NCI-H187 treated with DMSO at 0.1 percent for 48 hours (cell line): ENCODE data around the gene ARL6.

Experiments
- DNase-seq: peaks from one replicate; lab custom pipeline; 2025; lab: John Stamatoyannopoulos, UW

The ARL6 gene

GRCh38 chr3:97764407-97765238 is at the start of gene ARL6:
Gene ARL6 (plus strand): TSS chr3:97764758. CDS start chr3:97768108, 3,350 bp downstream.
- DNase-seq, result peak; percentile 32

GRCh38 chr3:97719156-97719821 is 45.3 kb upstream of the ARL6 start:
- peak; percentile 22 for DNase-seq

- DNase-seq, result peak; percentile 26
Measured at GRCh38 chr3:97720417-97720816, 44.1 kb upstream of the ARL6 start.

GRCh38 chr3:97721446-97721845 is 43.1 kb upstream of the ARL6 start:
- no peak for DNase-seq

GRCh38 chr3:97736928-97737327 is 27.6 kb upstream of the ARL6 start:
- DNase-seq, result peak; percentile 74

GRCh38 chr3:97738761-97739160 is 25.8 kb upstream of the ARL6 start:
- DNase-seq, result no peak

- no peak for DNase-seq
Measured at GRCh38 chr3:97742036-97742435, 22.5 kb upstream of the ARL6 start.

GRCh38 chr3:97744289-97744688 is 20.3 kb upstream of the ARL6 start:
- DNase-seq, result no peak

- no peak for DNase-seq
Measured at GRCh38 chr3:97763586-97764406, 762 bp upstream of the ARL6 start.

- DNase-seq, result no peak
Measured at GRCh38 chr3:97765336-97765735, 778 bp downstream of the ARL6 start.

GRCh38 chr3:97772926-97773325 is 8.4 kb downstream of the ARL6 start:
- no peak for DNase-seq

- no peak for DNase-seq
Measured at GRCh38 chr3:97778152-97778551, 13.6 kb downstream of the ARL6 start.

GRCh38 chr3:97793420-97794019 is 29.0 kb downstream of the ARL6 start:
- no peak for DNase-seq

- DNase-seq, result no peak
Measured at GRCh38 chr3:97795951-97796350, 31.4 kb downstream of the ARL6 start.

- no peak for DNase-seq
Measured at GRCh38 chr3:97804471-97804870, 39.9 kb downstream of the ARL6 start.

- no peak for DNase-seq
Measured at GRCh38 chr3:97810779-97811390, 46.3 kb downstream of the ARL6 start.

GRCh38 chr3:97815149-97815917 is 50.8 kb downstream of the ARL6 start:
- no peak for DNase-seq

- DNase-seq, result no peak
Measured at GRCh38 chr3:97816811-97817210, 52.3 kb downstream of the ARL6 start.

- DNase-seq, result peak; percentile 96
Measured at GRCh38 chr3:97817965-97818364, 53.4 kb downstream of the ARL6 start.

GRCh38 chr3:97820780-97821179 is 56.2 kb downstream of the ARL6 start:
- no peak for DNase-seq

- DNase-seq, result no peak
Measured at GRCh38 chr3:97821287-97821773, 56.8 kb downstream of the ARL6 start.
